Superior temporal gyrus (tissue), 1 donor: ENCODE measurements around the gene RPTOR.

Experiments used
- DNase-seq: peaks from one replicate; pipeline ENCODE4 v3.0.0-alpha.2; 2016; ENCODE audit errors: extremely low spot score

The RPTOR gene

GRCh38 chr17:80829166-80829813 lies 284.7 kb downstream of the RPTOR start:
- no peak for DNase-seq

- no peak for DNase-seq
Observed at GRCh38 chr17:80830020-80830780, 285.6 kb downstream of the RPTOR start.

- DNase-seq = no peak
Observed at GRCh38 chr17:80831491-80831890, 286.9 kb downstream of the RPTOR start.

- peak; percentile 61 for DNase-seq
Observed at GRCh38 chr17:80832266-80832676, 287.6 kb downstream of the RPTOR start.

- peak; percentile 91 for DNase-seq
Observed at GRCh38 chr17:80832888-80833583, 288.4 kb downstream of the RPTOR start.

DNA sequence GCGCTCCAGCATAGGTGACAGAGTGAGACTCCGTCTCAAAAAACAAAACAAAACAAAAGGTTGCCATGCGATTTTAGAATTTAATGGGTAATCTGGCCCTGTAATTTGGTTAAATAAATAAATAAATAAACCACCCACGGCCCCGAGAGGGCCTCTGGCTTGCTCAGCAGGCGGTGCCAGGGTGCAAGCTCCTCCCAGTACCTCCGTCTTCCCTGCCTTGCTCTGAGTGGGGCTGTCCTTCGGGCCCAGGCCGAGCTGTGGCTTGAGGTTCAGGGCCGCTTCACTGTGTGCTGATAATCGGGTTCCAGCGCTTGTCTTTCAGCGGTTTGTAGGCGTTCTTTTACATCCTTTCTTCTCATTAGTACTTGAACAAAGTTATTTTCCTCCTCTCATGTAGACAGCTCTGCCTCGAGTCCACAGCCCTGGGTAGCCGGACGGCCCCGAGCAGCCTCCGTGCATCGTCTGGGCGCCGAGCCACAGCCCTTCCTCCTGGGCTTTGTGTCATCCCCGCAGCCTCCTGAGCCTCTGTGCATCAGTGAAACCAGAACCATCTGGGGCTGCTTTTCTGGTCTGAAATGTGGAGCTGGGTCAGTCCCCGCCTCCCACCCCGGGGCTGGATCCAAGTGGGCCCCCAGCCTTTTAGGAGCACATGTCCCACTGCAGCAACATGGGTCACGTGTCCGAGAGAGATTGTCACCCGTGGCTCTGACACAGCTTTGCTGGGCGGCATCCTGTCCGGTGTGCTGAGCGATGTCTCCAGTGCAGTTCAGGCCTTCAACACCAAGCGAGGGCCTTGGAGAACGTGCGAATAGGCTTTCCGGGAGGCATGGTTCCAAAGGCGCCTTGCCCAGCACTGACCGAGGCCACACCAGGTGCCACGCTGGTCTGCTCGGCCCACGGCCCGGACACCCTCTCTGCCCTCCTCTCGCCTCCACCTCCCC lies 289.6 kb downstream of the RPTOR start:
- DNase-seq = peak; percentile 61

DNA sequence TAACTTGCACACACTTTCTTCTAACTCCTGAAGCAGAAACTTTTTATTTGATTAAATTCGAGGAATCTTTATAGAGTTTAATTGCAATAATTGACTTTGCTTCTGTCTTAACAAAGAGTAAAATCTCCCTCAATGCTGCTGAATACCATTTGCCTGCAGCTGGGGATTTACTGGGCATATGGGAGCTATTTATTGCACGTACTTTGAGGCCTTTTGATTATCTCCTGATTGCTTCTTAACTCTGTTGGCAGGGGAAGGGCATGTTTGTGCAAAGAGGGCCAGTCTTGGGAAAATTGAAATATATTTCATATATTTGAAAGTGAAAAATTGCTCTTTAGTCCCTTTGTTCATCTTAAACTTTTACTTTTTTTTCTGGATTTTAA lies 290.2 kb downstream of the RPTOR start:
- no peak for DNase-seq

- peak; percentile 56 for DNase-seq
Observed at GRCh38 chr17:80835816-80836657, 291.4 kb downstream of the RPTOR start.

- no peak for DNase-seq
Observed at GRCh38 chr17:80836658-80836965, 292.0 kb downstream of the RPTOR start.

GRCh38 chr17:80836971-80837481 lies 292.4 kb downstream of the RPTOR start:
- no peak for DNase-seq

GRCh38 chr17:80837711-80838110 lies 293.1 kb downstream of the RPTOR start:
- DNase-seq = no peak

DNA sequence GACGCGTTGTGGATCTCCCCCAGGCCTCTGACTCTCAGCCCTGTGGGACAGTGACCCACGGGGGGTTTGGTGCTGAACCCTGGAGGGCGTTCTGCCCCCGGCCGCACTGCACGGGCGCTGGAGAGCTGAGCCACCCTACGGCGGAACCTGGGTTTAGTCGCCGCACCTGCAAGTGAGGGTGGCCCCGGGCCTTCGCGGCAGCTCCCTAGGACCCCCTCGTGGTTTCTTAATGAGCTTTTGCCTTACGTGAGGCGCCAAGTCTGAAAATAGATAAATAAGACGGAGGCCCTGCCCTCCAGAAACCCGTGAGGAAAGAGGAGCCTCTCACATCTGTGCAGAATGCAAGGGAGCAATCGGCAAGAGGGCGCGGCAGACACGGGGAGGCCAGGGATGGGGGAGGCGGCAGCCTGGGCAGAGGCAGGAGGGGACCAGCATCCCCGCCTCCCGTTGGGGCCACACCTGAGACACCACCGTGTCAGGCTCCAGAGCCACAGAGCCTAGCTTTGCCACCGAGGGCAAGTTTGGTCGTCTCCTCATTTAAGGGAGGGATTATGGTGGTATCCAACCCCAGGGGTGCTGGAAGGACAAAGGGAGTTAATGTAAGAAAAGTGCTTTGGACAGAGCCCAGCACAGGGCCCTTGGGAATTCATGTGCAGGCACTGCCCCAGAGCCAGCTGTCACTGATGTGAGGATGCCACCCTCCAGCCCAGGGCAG lies 293.8 kb downstream of the RPTOR start:
- no peak for DNase-seq

GRCh38 chr17:80839026-80839345 lies 294.3 kb downstream of the RPTOR start:
- DNase-seq = no peak

GRCh38 chr17:80839511-80839941 lies 294.9 kb downstream of the RPTOR start:
- DNase-seq = peak; percentile 39

- DNase-seq = no peak
Observed at GRCh38 chr17:80839970-80840369, 295.3 kb downstream of the RPTOR start.

DNA sequence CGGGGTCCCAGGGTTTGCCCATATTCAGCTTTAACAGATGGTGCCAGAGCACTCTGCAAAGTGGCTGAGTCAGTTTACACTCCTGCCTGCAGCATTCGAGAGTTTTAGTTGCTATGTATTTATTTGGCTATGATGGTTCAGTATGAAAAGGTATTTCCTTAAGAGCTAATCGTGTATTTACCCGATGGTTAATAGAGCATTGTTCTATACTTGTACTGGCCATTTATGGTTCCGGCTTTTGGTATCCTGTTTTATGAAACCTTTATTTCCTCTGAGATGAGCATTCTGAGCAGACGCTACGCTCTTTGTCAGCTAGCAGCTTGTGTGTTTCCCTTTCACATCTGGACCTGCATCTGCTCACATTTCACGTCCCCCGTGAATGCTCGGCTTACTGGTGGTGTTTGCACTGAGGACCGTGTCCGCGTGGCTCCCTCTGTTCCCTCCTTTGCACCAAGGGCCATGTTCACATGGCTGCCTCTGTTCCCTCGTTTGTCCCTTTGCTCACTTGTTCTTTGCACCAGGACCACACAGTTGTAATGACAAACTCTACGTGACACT lies 297.9 kb downstream of the RPTOR start:
- DNase-seq = no peak

- no peak for DNase-seq
Observed at GRCh38 chr17:80843741-80844156, 299.1 kb downstream of the RPTOR start.

GRCh38 chr17:80844418-80844990 lies 299.9 kb downstream of the RPTOR start:
- DNase-seq = no peak

DNA sequence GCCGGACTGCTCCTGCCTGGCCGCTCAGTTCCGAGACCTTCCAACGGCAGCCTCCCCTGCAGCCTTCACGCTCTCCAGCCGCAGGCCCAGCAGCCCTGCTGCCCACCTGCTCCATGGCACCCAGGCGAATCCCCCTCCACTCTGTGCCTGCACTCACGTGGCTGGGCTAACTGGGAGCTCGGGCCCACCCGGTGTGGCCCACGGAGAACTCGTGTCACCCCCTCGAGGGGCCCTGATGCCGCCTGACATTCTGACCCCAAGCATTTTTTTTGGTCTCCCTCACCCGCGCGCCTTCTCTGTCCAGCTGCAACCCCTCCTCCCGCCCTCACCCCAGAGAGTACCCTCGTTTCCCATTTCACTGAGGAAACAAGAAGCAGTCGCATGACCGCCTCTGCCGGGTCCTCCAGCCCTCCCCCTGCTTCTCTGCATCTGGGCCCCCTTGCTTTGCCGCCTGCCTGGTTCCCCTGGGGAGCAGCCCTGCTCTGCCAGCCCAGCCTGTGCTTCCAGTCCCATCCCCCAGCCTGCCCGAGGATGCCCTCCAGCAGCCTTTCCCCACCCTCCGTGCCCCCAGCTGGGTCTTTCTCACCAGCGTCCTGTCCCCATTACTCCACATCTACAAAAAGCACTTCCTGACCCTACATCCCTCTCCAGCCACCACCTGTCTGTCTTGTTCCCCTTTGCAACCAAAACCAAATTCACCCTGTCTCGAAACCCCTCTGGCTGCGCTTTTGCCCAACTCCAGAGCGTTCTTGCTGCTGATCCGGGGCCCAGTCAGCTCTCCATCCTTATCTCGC lies 300.6 kb downstream of the RPTOR start:
- DNase-seq = no peak
